LoVo (cell line): ENCODE data around the gene ATP6V1F.

Source experiments
- DNase-seq: peaks from one replicate; pipeline ENCODE4 v3.0.0-alpha.2; 2016; ENCODE audit warnings: low spot score

Gene ATP6V1F

DNA sequence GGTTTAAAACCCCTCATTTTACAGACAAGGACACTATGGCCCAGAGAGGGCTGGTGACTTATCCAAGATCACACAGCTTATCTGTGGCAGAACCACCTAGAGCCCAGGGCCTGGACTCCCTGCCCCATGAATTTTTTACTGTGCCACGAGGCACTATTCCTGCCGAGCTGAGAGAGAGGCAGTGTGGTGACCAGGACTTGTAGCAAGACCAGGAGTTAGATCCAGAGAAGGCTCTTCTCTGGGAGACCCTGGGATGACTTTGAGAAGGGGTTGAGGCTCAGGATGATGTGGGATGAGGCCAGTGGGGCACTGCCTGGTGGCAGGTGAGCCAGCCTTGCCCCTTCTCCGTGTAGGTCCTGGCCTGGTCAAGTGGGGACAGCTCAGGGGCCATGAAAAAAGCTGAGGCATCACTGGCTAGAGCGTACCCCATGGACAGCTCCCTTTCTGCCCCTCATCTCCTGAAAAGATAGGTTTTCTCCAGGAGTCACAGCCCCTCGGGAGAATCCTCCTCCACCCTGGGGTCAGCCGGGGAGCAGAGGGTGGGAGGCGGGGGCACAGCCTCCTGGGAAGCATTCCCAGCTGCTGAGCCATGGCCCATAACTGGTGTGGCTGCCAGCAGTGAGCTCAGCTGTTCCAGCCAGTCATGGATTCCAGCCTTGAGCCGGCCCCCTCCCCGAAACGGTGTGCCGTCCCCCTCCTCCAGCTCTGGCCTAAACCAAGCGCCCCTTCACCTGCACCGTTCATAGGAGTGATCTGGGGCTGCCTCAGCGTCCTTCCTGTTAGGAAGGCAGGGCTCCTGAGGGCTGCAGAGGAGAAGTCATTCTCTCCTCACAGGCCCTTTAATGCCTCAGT, 26.6 kb upstream of the ATP6V1F start:
- DNase-seq: no peak

DNA sequence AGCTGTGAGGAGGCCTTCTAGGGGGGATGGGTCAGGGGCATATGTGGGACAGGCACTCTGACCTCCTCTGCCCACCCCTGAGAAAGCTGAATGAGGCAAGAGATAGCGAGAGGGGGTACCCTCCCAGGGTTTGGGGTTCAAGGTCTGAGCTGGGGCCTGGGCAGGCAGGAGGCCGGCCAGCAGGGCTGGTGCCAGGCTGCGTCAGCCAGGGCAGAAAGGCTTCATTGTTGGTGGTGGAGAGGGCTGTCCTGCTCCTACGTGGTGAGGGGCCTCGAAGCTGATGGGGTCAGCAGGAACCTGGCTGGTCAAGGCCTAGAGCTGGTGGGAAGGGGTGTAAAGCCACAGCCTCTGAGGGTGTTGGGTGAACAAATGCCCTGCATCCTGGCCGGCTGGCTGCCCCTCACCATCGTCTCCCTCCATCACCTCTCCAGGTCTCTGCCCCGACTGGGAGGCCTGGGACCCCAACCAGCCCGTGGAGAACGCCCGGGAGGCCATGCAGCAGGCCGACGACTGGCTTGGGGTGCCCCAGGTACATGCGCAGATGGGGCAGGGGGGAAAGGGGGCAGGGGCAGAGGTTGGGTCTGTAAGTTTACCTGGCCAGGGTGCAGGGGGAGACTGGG, 25.8 kb upstream of the ATP6V1F start:
- DNase-seq: no peak

DNA sequence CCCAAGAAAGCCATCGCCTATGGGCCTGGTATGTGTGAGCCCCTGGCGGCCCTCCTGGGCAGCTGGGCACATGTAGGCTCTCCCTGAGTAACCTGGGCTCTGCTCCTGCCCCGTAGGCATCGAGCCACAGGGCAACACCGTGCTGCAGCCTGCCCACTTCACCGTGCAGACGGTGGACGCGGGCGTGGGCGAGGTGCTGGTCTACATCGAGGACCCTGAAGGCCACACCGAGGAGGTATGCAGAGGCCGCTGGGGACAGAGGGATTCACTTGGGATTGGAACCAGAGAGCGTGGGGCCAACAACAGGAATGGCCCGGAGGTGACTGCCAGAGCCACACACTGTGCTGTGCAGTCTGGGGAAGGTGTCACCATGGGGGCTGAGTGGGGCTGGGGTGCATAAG, 25.1 kb upstream of the ATP6V1F start:
- DNase-seq: no peak

DNA sequence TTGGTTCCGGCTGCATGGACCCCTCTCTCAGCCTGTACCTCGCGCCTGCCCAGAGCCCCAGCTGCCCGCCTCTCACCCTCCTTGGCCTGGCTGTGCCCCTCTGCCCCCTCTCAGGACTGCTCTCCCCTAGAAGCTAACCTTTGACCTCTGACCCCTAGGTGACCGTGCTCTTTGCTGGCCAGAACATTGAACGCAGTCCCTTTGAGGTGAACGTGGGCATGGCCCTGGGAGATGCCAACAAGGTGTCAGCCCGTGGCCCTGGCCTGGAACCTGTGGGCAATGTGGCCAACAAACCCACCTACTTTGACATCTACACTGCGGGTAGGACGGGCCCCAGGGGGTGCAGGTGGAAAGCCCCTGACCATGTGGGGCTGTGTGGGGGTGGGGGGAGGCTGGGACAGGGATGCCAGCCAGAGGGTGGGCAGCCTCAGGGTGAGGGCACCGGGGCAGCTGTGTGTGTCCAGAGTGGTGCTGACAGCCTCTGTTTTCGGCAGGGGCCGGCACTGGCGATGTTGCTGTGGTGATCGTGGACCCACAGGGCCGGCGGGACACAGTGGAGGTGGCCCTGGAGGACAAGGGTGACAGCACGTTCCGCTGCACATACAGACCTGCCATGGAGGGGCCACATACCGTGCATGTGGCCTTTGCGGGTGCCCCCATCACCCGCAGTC, 24.4 kb upstream of the ATP6V1F start:
- DNase-seq: no peak

DNA sequence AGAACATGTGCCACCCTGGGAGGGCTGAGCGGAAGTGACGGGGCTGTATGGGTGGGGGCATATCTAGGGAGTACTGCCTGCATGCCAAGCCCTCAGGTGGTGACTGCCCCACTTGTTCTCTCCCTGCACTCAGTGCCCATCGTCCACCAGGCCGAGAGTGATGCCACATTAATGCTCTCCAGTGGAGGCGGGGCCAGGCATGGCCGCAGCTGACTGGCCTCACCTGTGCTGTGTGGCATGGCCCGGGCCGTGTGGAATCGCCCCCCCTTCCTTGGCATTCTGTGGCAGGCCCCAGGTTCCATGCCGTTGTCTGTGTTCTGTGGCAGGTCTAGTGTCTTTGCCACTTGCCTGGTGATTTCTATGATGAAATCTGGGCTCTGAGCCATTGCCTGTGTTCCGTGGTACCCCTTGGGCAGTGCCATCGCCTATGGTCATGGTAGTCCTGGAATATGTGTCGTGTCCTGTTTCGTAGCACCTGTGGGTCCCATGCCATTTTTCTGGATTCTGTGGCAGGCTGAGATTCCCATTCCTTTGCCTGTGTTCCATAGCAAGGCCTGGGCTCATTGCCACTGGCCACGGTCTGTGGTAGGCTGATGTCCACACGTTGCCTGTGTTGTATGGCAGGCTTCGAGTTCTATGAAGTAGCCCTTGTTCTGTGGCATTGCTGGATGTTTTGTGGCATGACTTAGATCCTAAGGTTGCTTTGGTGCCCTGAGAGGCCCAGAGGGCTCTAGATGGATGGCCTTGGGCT, 23.5 kb upstream of the ATP6V1F start:
- no peak for DNase-seq

DNA sequence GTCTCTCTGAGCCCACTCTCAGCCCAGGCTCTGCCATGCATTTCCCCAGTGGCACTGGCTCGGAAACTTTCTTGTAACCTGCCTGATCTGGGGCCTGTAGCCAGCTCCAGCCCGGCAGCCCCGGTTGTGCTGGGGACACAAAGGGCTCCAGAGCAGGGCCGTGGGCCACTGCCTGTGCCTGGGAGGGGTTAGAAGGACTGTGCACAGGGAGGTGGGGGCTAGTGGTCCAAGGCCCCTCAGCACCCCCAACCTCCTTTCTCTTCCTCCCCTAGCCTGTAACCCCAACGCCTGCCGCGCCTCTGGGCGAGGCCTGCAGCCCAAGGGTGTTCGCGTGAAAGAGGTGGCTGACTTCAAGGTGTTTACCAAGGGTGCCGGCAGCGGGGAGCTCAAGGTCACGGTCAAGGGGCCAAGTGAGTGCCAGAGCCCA, 22.9 kb upstream of the ATP6V1F start:
- DNase-seq: no peak

DNA sequence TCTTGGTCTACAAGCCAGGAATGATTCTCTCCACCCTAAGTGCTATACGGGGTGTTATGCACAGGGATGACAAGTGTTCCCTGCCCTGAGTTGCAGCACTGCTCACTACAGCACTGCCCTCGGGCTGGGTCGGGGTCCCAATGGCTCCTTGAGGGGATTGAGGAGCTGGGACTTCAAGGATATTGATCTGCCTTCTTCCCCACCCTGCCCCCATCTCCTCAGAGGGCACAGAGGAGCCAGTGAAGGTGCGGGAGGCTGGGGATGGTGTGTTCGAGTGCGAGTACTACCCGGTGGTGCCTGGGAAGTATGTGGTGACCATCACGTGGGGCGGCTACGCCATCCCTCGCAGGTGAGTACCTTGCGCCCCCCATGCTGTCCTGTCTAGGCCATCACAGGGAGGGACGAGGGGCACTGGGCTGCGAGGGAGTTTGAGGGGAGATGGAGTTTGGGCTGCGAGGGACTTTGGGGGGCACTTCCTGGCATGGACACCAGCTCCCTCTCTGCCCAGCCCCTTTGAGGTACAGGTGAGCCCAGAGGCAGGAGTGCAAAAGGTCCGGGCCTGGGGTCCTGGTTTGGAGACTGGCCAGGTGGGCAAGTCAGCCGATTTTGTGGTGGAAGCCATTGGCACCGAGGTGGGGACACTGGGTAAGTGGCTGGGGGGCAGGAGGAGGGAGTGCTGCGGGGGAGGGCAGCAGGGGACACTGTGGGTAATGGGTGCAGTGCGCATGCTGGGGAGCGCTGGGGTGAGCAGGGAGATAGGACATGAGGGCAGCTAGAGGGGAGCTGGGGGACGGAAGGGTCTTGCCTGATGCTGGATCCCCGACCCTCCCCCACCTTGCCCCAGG, 22.1 kb upstream of the ATP6V1F start:
- no peak for DNase-seq

DNA sequence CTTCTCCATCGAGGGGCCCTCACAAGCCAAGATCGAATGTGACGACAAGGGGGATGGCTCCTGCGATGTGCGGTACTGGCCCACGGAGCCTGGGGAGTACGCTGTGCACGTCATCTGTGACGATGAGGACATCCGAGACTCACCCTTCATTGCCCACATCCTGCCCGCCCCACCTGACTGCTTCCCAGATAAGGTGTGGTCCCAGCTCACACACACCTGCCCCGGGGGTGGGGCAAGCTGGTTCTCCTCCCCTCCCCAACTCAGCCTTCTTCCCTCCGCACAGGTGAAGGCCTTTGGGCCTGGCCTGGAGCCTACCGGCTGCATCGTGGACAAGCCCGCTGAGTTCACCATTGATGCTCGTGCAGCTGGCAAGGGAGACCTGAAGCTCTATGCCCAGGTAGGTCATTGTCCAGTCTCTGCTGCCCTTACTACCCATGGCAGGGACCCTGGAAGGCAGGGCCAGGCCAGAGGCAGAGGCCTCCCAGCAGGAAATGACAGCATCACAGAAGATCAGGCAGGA, 21.4 kb upstream of the ATP6V1F start:
- no peak for DNase-seq

DNA sequence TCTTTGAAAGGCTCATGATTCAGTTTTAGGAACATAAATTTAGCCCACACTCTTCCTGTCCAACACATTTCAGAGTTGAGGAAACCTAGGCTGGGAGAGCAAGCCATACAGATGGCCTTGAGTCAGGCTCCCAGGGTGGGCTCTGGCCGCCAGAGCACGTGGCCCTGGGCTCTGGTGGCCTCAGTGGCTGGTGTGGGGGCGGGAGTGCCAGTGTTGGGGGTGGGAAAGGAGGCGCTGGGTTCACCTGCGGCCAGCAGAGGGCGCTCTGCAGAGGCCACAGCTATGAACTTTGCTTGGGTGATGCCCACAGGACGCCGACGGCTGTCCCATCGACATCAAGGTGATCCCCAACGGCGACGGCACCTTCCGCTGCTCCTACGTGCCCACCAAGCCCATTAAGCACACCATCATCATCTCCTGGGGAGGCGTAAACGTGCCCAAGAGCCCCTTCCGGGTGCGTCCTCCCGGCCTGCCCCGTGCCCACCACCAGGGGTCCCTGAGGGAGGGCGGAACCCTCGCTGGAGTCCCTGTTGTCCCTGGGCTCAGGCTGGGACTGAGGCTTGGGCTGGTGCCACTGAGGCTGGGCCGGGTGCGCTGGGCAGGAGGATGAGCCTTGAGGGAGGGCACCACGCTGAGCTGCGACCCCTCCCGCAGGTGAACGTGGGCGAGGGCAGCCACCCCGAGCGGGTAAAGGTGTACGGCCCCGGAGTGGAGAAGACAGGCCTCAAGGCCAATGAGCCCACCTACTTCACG, 20.6 kb upstream of the ATP6V1F start:
- DNase-seq: peak; percentile 49

DNA sequence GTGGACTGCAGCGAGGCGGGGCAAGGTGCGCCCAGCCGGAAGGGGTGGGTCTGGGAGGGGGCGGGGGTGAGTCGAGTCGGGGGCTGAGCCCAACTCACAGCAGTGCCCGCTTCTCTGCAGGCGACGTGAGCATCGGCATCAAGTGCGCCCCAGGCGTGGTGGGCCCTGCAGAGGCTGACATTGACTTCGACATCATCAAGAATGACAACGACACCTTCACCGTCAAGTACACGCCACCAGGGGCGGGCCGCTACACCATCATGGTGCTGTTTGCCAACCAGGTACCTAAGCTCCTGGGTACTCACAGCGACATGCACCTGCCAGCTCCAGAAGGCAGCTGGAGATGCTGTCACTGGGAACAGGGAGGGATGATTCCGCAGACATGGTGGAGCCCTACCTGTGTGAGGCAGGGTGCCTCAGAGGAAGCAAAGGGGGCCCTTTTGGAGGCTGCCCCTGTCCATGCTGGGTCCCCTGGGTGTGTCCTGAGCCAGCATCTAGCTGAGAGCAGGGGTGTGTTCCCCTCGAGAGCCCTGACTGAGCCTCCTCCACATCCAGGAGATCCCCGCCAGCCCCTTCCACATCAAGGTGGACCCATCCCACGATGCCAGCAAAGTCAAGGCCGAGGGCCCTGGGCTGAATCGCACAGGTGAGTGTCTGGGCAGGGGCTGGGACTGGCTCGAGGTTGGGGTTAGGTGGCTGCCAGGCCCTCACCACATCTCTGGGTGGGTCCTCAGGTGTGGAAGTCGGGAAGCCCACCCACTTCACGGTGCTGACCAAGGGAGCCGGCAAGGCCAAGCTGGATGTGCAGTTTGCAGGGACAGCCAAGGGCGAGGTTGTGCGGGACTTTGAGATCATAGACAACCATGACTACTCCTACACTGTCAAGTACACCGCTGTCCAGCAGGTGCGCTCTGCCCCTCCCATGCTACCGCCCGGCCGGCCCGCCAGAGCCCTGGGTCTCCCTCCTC, 19.7 kb upstream of the ATP6V1F start:
- no peak for DNase-seq

DNA sequence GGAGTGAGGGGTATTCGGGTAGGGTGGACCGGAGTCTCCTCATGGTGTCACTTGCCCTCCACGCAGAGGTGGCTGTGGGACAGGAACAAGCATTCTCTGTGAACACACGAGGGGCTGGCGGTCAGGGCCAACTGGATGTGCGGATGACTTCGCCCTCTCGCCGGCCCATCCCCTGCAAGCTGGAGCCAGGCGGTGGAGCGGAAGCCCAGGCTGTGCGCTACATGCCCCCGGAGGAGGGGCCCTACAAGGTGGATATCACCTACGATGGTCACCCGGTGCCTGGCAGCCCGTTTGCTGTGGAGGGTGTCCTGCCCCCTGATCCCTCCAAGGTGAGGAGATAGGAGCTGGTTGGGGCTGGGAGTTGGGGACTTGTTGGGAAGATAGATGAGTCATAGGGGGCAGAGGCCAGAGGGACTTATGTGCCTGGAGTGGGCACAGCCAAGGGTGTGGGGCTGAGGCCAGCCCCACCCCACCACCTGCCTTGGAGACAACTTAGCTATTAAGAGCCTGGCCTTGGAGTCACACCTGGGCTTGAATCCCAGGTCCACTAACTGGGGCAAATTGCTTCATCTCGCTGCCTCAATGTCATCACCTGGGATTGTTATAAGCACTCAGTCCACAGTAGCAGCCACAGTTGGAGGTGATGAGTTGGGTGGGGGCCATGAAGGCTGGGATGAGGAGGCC, 18.6 kb upstream of the ATP6V1F start:
- DNase-seq: no peak

DNA sequence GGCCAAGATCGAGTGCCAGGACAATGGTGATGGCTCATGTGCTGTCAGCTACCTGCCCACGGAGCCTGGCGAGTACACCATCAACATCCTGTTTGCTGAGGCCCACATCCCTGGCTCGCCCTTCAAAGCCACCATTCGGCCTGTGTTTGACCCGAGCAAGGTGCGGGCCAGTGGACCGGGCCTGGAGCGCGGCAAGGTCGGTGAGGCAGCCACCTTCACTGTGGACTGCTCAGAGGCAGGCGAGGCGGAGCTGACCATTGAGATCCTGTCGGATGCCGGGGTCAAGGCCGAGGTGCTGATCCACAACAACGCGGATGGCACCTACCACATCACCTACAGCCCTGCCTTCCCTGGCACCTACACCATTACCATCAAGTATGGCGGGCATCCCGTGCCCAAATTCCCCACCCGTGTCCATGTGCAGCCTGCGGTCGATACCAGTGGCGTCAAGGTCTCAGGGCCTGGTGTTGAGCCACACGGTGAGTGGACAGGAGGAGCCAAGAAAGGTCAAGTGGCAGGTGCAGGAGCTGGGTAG, 17.8 kb upstream of the ATP6V1F start:
- DNase-seq: no peak

DNA sequence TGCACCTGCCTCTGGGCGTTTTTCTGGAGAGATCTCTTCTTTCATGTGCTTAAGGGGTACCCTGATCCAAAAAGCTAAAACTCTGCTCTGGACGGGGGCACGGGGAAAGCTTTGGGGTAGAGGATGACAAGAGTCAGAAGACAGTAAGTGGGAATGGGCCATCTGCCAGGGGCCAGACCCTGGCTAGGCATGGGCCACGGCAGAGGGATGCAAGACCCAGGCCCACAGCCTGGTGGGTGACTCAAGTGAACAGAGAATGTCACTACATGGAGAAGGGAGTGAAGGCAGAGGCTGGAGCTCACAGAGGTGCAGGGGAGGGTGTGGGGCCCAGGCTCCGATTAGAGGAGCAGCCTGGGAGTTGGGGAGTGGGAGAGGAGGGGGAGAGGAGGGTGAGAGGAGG, 17.2 kb upstream of the ATP6V1F start:
- DNase-seq: no peak

DNA sequence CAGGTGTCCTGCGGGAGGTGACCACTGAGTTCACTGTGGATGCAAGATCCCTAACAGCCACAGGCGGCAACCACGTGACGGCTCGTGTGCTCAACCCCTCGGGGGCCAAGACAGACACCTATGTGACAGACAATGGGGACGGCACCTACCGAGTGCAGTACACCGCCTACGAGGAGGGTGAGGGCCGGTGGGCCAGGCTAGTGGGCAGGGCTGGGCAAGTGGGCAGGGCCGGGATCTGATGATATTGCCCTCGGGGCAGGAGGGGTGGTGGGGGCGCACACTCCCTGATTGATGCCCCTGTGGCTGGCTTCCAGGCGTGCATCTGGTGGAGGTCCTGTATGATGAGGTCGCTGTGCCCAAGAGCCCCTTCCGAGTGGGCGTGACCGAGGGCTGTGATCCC, 16.7 kb upstream of the ATP6V1F start:
- no peak for DNase-seq

DNA sequence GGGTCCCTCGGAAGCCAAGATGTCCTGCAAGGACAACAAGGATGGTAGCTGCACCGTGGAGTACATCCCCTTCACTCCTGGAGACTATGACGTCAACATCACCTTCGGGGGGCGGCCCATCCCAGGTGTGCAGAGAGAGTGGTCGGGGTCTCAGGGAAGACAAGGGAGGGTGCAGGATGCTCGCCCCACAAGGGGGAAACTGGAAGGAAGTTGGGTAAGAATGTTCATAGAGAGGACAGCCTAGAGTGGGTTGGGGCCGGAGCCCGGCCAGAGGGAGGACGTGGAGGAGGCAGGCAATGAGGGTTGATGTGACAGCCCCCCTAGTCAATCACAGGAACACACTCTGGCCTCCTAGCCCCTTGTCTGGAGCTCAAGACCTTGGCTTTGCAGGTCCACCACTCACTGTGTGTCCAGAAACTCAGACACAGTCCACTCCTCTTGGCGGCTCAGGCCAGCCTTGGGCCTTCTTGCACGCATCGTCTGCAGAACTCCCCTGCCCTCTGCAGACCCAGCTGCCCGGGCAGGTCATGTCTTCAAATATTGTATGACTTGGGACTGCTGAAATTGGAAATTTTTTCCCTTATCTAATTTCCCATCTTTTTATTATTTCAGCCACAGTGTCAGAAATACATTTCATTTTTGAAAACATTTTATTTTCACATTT, 15.7 kb upstream of the ATP6V1F start:
- DNase-seq: no peak

DNA sequence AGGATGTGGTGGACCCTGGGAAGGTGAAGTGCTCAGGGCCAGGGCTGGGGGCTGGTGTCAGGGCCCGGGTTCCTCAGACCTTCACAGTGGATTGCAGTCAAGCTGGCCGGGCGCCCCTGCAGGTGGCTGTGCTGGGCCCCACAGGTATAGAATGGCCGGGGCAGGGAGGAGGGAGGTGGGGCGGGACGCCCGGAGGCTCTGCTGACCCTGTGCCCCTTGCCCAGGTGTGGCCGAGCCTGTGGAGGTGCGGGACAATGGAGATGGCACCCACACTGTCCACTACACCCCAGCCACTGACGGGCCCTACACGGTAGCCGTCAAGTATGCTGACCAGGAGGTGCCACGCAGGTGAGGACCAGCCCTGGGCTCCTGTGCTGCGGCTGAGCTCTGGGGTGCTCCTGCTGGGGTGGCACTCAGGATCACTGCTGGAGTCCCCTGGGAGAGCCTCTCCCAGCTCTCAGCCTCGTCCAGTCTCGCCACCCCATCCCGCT, 14.9 kb upstream of the ATP6V1F start:
- DNase-seq: no peak

DNA sequence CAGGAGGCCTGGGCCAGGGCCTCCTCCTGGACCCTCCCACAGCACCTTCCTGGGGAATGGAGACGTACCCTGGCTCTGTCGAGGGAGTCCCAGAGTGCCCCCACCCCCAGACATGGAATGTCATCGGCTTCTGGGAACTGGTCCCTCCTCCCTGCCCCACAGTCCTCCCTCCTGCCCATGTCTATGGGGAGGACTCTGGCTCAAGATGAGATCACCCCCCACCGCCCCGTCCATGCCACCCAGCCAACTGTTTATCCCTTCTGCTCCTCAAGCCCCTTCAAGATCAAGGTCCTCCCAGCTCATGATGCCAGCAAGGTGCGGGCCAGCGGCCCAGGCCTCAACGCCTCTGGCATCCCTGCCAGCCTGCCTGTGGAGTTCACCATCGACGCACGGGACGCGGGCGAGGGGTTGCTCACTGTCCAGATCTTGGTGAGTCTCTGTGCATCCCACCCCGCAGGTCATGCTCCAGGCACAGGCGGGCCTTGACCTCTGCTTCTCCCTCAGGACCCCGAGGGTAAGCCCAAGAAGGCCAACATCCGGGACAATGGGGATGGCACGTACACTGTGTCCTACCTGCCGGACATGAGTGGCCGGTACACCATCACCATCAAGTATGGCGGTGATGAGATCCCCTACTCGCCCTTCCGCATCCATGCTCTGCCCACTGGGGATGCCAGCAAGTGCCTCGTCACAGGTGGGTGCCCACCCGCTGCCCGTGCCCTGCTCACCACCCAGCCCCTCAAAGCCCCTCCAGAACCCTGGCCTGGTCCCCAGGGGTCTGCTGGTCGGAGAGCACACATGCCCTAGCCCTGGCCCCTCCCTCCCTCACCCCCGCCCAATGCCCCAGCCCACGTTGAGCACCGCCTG, 14.1 kb upstream of the ATP6V1F start:
- no peak for DNase-seq
